SK-N-SH (cell line): ENCODE measurements around the gene ST7. TPM values are rescaled to one million over a fixed set of nuclear protein-coding genes. Genes with fewer than 3 reads are reported as not detected.

Experiments used
- CTCF ChIA-PET: fragments of 300-600, 350-600 bp; formaldehyde crosslinking; extraction: SDS; loops from one replicate; lab custom pipeline; 2021; lab: Yijun Ruan, JAX
- POLR2A ChIA-PET: fragments of 350-600 bp; sonication (Branson Sonifier 250); formaldehyde crosslinking; extraction: SDS; loops from one replicate; lab custom pipeline; 2020; ENCODE audit warnings: antibody characterized with exemption, inconsistent platforms; lab: Yijun Ruan, JAX
- DNase-seq: peaks from one replicate; pipeline ENCODE4 v3.0.0; 2012
- H2AFZ ChIP-seq: fragments of 200-600 bp; sonication (generic); 2 replicates; pipeline ENCODE4 v1.8.1; 2016; ENCODE audit warnings: antibody characterized with exemption, mild to moderate bottlenecking, low read depth
- H3F3A ChIP-seq: fragments of 200-600 bp; sonication (generic); replicated peaks from 2 replicates; pipeline ENCODE3; 2016; ENCODE audit warnings: antibody characterized with exemption, mild to moderate bottlenecking; ENCODE audit not compliant: insufficient read depth
- H3K27ac ChIP-seq, 2 experiments: fragments of 200-500 bp in 1 of 2; fragments of 200-600 bp in 1 of 2; sonication (Bioruptor generic) in 1 of 2; sonication (generic), shearing (Covaris generic) in 1 of 2; 2 replicates each; pipeline versions ENCODE4 v1.5.1 to v1.6.1; 2014 to 2016; ENCODE audit warnings: low read depth in 2 of 2, inconsistent platforms in 1 of 2, low read length in 1 of 2, mild to moderate bottlenecking in 1 of 2, mixed read lengths in 1 of 2
- H3K27me3 ChIP-seq: fragments of 200-600 bp; sonication (generic), shearing (Covaris generic); 2 replicates; pipeline ENCODE4 v1.6.1; 2016; ENCODE audit warnings: mixed run types; ENCODE audit not compliant: insufficient read depth
- H3K36me3 ChIP-seq, 2 experiments: fragments of 200-500 bp in 1 of 2; fragments of 200-600 bp in 1 of 2; sonication (Bioruptor generic) in 1 of 2; sonication (generic) in 1 of 2; replicated peaks in 1 of 2; 2 replicates each; pipeline versions ENCODE3 to v1.5.1; 2014 to 2016; ENCODE audit warnings: low read length in 1 of 2, mild to moderate bottlenecking in 1 of 2; ENCODE audit not compliant: insufficient read depth in 2 of 2, control insufficient read depth in 1 of 2
- H3K4me1 ChIP-seq, 2 experiments: fragments of 200-500 bp in 1 of 2; fragments of 200-600 bp in 1 of 2; sonication (Bioruptor generic) in 1 of 2; sonication (generic), shearing (Covaris generic) in 1 of 2; 2 replicates each; pipeline versions ENCODE4 v1.5.1 to v1.6.1; 2014 to 2016; ENCODE audit warnings: low read depth in 1 of 2, low read length in 1 of 2, mixed run types in 1 of 2; ENCODE audit not compliant: insufficient read depth in 2 of 2, control insufficient read depth in 1 of 2
- H3K4me2 ChIP-seq: fragments of 200-600 bp; sonication (generic), shearing (Covaris generic); 2 replicates; pipeline ENCODE4 v1.6.1; 2017; ENCODE audit warnings: mixed run types
- H3K4me3 ChIP-seq, 2 experiments: fragments of 200-500 bp in 1 of 2; fragments of 200-600 bp in 1 of 2; sonication (Bioruptor generic) in 1 of 2; sonication (generic), shearing (Covaris generic) in 1 of 2; 2 replicates each; pipeline versions ENCODE4 v1.5.1 to v1.8.1; 2014 to 2016; ENCODE audit warnings: low read depth in 2 of 2, inconsistent platforms in 1 of 2, low read length in 1 of 2, mild to moderate bottlenecking in 1 of 2, mixed read lengths in 1 of 2, moderate library complexity in 1 of 2
- H3K79me2 ChIP-seq: fragments of 200-600 bp; sonication (generic); 2 replicates; pipeline ENCODE4 v1.8.1; 2017; ENCODE audit warnings: mild to moderate bottlenecking; ENCODE audit not compliant: insufficient read depth
- H3K9ac ChIP-seq: fragments of 200-600 bp; sonication (generic); 2 replicates; pipeline ENCODE4 v1.6.1; 2017; ENCODE audit warnings: mixed run types
- H3K9me2 ChIP-seq: fragments of 200-600 bp; sonication (generic); 2 replicates; pipeline ENCODE4 v1.6.1; 2017; ENCODE audit warnings: mixed run types
- H3K9me3 ChIP-seq: fragments of 200-600 bp; sonication (generic); 2 replicates; pipeline ENCODE4 v1.6.1; 2017; ENCODE audit warnings: mixed run types, mild to moderate bottlenecking, moderate library complexity
- H4K20me1 ChIP-seq: fragments of 200-600 bp; sonication (generic); 2 replicates; pipeline ENCODE4 v1.6.1; 2017; ENCODE audit warnings: mild to moderate bottlenecking, mixed run types; ENCODE audit not compliant: insufficient read depth
- ELF1 ChIP-seq: IDR thresholded peaks from 2 replicates; pipeline ENCODE4 v1.4.0; 2012
- EP300 ChIP-seq, 2 experiments: IDR thresholded peaks; 2 replicates each; pipeline versions ENCODE4 v1.4.0 to v1.6.1; 2012; ENCODE audit warnings: borderline replicate concordance in 1 of 2, low read depth in 1 of 2, low read length in 1 of 2
- EZH2phosphoT487 ChIP-seq: fragments of 200-600 bp; sonication (generic); IDR thresholded peaks from 2 replicates; pipeline ENCODE4 v1.6.1; 2017; ENCODE audit warnings: low read depth, mixed run types, mild to moderate bottlenecking, antibody characterized with exemption, moderate library complexity, borderline replicate concordance
- FOSL2 ChIP-seq: IDR thresholded peaks from 2 replicates; pipeline ENCODE4 v1.4.0; 2012; ENCODE audit warnings: low read depth, mild to moderate bottlenecking, moderate library complexity, borderline replicate concordance
- FOXJ3 ChIP-seq: sonication (generic); formaldehyde crosslinking; IDR thresholded peaks from 2 replicates; pipeline ENCODE4 v1.5.1; 2020; ENCODE audit warnings: mild to moderate bottlenecking, missing genetic modification reagents
- FOXM1 ChIP-seq: IDR thresholded peaks from 2 replicates; pipeline ENCODE4 v1.4.0; 2012; ENCODE audit warnings: low read depth, mild to moderate bottlenecking
- GABPA ChIP-seq: IDR thresholded peaks from 2 replicates; pipeline ENCODE4 v1.4.0; 2012; ENCODE audit warnings: low read depth, mild to moderate bottlenecking
- GATA2 ChIP-seq: sonication (generic); formaldehyde crosslinking; IDR thresholded peaks from 2 replicates; pipeline ENCODE4 v1.5.0; 2020; ENCODE audit warnings: mild to moderate bottlenecking, missing genetic modification reagents
- JUND ChIP-seq: IDR thresholded peaks from 2 replicates; pipeline ENCODE4 v1.4.0; 2012
- MXI1 ChIP-seq: IDR thresholded peaks from 2 replicates; pipeline ENCODE4 v1.6.1; 2012; ENCODE audit warnings: mild to moderate bottlenecking, low read depth, low read length, improper control_type of control experiment
- RAD21 ChIP-seq: IDR thresholded peaks from 2 replicates; pipeline ENCODE4 v1.6.1; 2012; ENCODE audit warnings: mild to moderate bottlenecking, low read length
- RXRA ChIP-seq: IDR thresholded peaks from 2 replicates; pipeline ENCODE4 v1.4.0; 2012; ENCODE audit warnings: low read depth, mild to moderate bottlenecking, borderline replicate concordance
- SMC3 ChIP-seq: IDR thresholded peaks from 2 replicates; pipeline ENCODE4 v1.6.1; 2012; ENCODE audit warnings: low read depth, low read length, improper control_type of control experiment
- TAF1 ChIP-seq: IDR thresholded peaks from 2 replicates; pipeline ENCODE4 v1.6.1; 2012; ENCODE audit warnings: low read depth, mild to moderate bottlenecking, low read length, moderate library complexity, borderline replicate concordance
- TEAD4 ChIP-seq: IDR thresholded peaks from 2 replicates; pipeline ENCODE4 v1.4.0; 2012; ENCODE audit warnings: mild to moderate bottlenecking, borderline replicate concordance; ENCODE audit not compliant: insufficient read depth
- ZBTB33 ChIP-seq: IDR thresholded peaks from 2 replicates; pipeline ENCODE4 v1.4.0; 2012; ENCODE audit warnings: low read depth, borderline replicate concordance
- WGBS: methylation state at CpG from one replicate; pipeline ENCODE4 v1.1.6; 2017; ENCODE audit warnings: low lambda C conversion rate; 5-methylcytosine and 5-hydroxymethylcytosine counted together
- polyA plus RNA-seq, 3 experiments: library from polyadenylated mRNA; depleted of rRNA; stranded (reverse); fragments of >200 nt; gene quantifications; 2 replicates each; pipeline ENCODE4 v1.2.3, GENCODE V29; 2012
- TF ChIP-seq, protein P1 (sequence below): fragments of 150-350 bp; IDR thresholded peaks from 2 replicates; pipeline ENCODE4 v1.6.1; 2017; ENCODE audit warnings: antibody characterized with exemption, low read length, low read depth, borderline replicate concordance
- TF ChIP-seq, protein P2 (sequence below): fragments of 200-600 bp; sonication (generic); IDR thresholded peaks from 2 replicates; pipeline ENCODE4 v1.6.1; 2017; ENCODE audit warnings: antibody characterized with exemption, mild to moderate bottlenecking, moderate library complexity

ST7 gene
- polyA plus RNA-seq, 1 of the 3 experiments (the other 2 are of a cell fraction): 23.5 TPM

- no peak for TF ChIP-seq RXRA
- TF ChIP-seq ELF1: no peak
- TF ChIP-seq, protein P1, sequence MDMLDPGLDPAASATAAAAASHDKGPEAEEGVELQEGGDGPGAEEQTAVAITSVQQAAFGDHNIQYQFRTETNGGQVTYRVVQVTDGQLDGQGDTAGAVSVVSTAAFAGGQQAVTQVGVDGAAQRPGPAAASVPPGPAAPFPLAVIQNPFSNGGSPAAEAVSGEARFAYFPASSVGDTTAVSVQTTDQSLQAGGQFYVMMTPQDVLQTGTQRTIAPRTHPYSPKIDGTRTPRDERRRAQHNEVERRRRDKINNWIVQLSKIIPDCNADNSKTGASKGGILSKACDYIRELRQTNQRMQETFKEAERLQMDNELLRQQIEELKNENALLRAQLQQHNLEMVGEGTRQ: no peak
- TF ChIP-seq RAD21: no peak
- TF ChIP-seq EZH2phosphoT487: no peak
- no peak for TF ChIP-seq SMC3
- TF ChIP-seq TAF1: no peak
- TF ChIP-seq FOXJ3 (CRISPR knock-in tag): no peak
- no peak for TF ChIP-seq FOXM1
- no peak for TF ChIP-seq GATA2
- TF ChIP-seq EP300 (IDR thresholded peaks at IDR 0.05; ENCODE audit: borderline replicate concordance in 1 of 2, low read depth in 1 of 2, low read length in 1 of 2): no peak
- TF ChIP-seq, protein P2, sequence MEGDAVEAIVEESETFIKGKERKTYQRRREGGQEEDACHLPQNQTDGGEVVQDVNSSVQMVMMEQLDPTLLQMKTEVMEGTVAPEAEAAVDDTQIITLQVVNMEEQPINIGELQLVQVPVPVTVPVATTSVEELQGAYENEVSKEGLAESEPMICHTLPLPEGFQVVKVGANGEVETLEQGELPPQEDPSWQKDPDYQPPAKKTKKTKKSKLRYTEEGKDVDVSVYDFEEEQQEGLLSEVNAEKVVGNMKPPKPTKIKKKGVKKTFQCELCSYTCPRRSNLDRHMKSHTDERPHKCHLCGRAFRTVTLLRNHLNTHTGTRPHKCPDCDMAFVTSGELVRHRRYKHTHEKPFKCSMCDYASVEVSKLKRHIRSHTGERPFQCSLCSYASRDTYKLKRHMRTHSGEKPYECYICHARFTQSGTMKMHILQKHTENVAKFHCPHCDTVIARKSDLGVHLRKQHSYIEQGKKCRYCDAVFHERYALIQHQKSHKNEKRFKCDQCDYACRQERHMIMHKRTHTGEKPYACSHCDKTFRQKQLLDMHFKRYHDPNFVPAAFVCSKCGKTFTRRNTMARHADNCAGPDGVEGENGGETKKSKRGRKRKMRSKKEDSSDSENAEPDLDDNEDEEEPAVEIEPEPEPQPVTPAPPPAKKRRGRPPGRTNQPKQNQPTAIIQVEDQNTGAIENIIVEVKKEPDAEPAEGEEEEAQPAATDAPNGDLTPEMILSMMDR: no peak
- TF ChIP-seq TEAD4: no peak
- no peak for TF ChIP-seq ZBTB33
- TF ChIP-seq JUND: no peak
- no peak for TF ChIP-seq FOSL2
- no peak for TF ChIP-seq MXI1
- no peak for TF ChIP-seq GABPA
- H3K4me3 ChIP-seq: no peak overlapping the region
- H2AFZ ChIP-seq: no peak overlapping the region
- no peaks in the 10 kb centered on the region for H3F3A ChIP-seq
- ChIA-PET CTCF (interaction anchor here (1.7 kb wide), 1 partner anchor 21 kb away, joined by 7 read pairs; no protein-coding TSS in a partner anchor), POLR2A (no interaction called here)
- H3K4me2 ChIP-seq: no peak overlapping the region
- H4K20me1 ChIP-seq: no peaks in the 10 kb centered on the region
- WGBS: 100% methylated on average over 1 of the region's 1 CpG
- no peak for DNase-seq
- H3K79me2 ChIP-seq: no peaks in the 10 kb centered on the region
- no peaks in the 10 kb centered on the region for H3K9me2 ChIP-seq
- H3K9me3 ChIP-seq: no peaks in the 10 kb centered on the region
- H3K4me1 ChIP-seq: no peaks in the 10 kb centered on the region; a peak in 2 of 4 replicates
- H3K9ac ChIP-seq: no peak overlapping the region
- H3K27me3 ChIP-seq: no peaks in the 10 kb centered on the region
- H3K36me3 ChIP-seq: peaks cover 15 to 32% of the 10 kb centered on the region in 2 experiments
- H3K27ac ChIP-seq: no peak overlapping the region
Measured at GRCh38 chr7:117192108-117192507, 238.8 kb downstream of the ST7 start.
